NCI-H2171 (cell line): ENCODE data around the gene TMEM269.
A peak's percentile ranks its signal among the peaks of the same experiment; 100 is the strongest.
"Not testable (repeated sequence)": the region's sequence is repeated elsewhere in the genome, so short reads cannot be mapped to it uniquely, and the experiment has no call there.

Source experiments
- DNase-seq: peaks from one replicate; lab custom pipeline; 2025; lab: John Stamatoyannopoulos, UW

TMEM269 gene

GRCh38 chr1:42748021-42748420 lies 36.8 kb upstream of the TMEM269 start:
- no peak for DNase-seq

GRCh38 chr1:42748461-42749410 lies 36.1 kb upstream of the TMEM269 start:
- no peak for DNase-seq

- DNase-seq, result no peak
Measured at GRCh38 chr1:42750041-42750440, 34.8 kb upstream of the TMEM269 start.

GRCh38 chr1:42751511-42752070 lies 33.2 kb upstream of the TMEM269 start:
- not testable (repeated sequence) for DNase-seq

GRCh38 chr1:42752284-42752683 lies 32.5 kb upstream of the TMEM269 start:
- DNase-seq, result no peak

- no peak for DNase-seq
Measured at GRCh38 chr1:42753070-42753469, 31.7 kb upstream of the TMEM269 start.

GRCh38 chr1:42756956-42757891 lies 27.6 kb upstream of the TMEM269 start:
- peak; percentile 43 for DNase-seq

- DNase-seq, result no peak
Measured at GRCh38 chr1:42757892-42758275, 26.9 kb upstream of the TMEM269 start.

GRCh38 chr1:42758641-42759040 lies 26.1 kb upstream of the TMEM269 start:
- no peak for DNase-seq

- DNase-seq, result no peak
Measured at GRCh38 chr1:42759114-42759513, 25.7 kb upstream of the TMEM269 start.

- no peak for DNase-seq
Measured at GRCh38 chr1:42761567-42761966, 23.2 kb upstream of the TMEM269 start.

GRCh38 chr1:42762269-42762668 lies 22.5 kb upstream of the TMEM269 start:
- no peak for DNase-seq

- no peak for DNase-seq
Measured at GRCh38 chr1:42765269-42765668, 19.5 kb upstream of the TMEM269 start.

- no peak for DNase-seq
Measured at GRCh38 chr1:42765832-42766740, 18.7 kb upstream of the TMEM269 start.

GRCh38 chr1:42766741-42767509 lies 17.9 kb upstream of the TMEM269 start, which contains the start of the genes C1orf50 and P3H1:
TSS of gene C1orf50 (plus strand) at chr1:42767249. CDS start at chr1:42767312, 63 bp downstream.
TSS of gene P3H1 (minus strand) at chr1:42767028. CDS start at chr1:42766971, 57 bp downstream.
- DNase-seq, result peak; percentile 99

GRCh38 chr1:42767510-42768000 lies 17.2 kb upstream of the TMEM269 start:
- DNase-seq, result no peak

GRCh38 chr1:42768172-42768571 lies 16.6 kb upstream of the TMEM269 start:
- no peak for DNase-seq

GRCh38 chr1:42769811-42770210 lies 15.0 kb upstream of the TMEM269 start:
- DNase-seq, result no peak

- no peak for DNase-seq
Measured at GRCh38 chr1:42773420-42773819, 11.4 kb upstream of the TMEM269 start.

GRCh38 chr1:42774928-42775526 lies 9.8 kb upstream of the TMEM269 start:
- no peak for DNase-seq
